Gastrocnemius medialis (tissue), 4 donors: ENCODE results near the gene MS4A2. TPM values are rescaled to one million over a fixed set of nuclear protein-coding genes. Genes with fewer than 3 reads are reported as not detected.
"Not testable (repeated sequence)": the region's sequence is repeated elsewhere in the genome, so short reads cannot be mapped to it uniquely, and the experiment has no call there.

Experiments
- ATAC-seq, 2 donors: fragments of 150-250 bp; one replicate each; pipeline ENCODE4 v1.9.1; 2016
- DNase-seq, 2 donors: peaks; one replicate each; pipeline ENCODE4 v3.0.0-alpha.2; 2019
- H3K27ac ChIP-seq, 4 donors: fragments of 200-600 bp; sonication (generic); 1 replicate in 1 of 4; 2 replicates in 3 of 4; pipeline ENCODE4 v1.5.1; 2016 to 2018; ENCODE audit warnings: mild to moderate bottlenecking in 2 of 4, moderate library complexity in 1 of 4
- H3K27me3 ChIP-seq, 3 donors: fragments of 200-600 bp; sonication (generic) in 2 of 3; 1 replicate in 1 of 3; 2 replicates in 2 of 3; pipeline versions ENCODE4 v1.5.1 to v1.6.0; 2016 to 2019; ENCODE audit warnings: mild to moderate bottlenecking in 1 of 3, moderate library complexity in 1 of 3
- H3K36me3 ChIP-seq, 2 donors: fragments of 200-600 bp; sonication (generic) in 1 of 2; one replicate each; pipeline ENCODE4 v1.5.1; 2017 to 2018
- H3K4me1 ChIP-seq, 2 donors: fragments of 200-600 bp; sonication (generic) in 1 of 2; one replicate each; pipeline ENCODE4 v1.5.1; 2016 to 2017; ENCODE audit warnings: mild to moderate bottlenecking in 2 of 2
- H3K4me3 ChIP-seq, 4 donors: fragments of 200-600 bp; sonication (generic) in 3 of 4; 1 replicate in 1 of 4; 2 replicates in 3 of 4; pipeline ENCODE4 v1.5.1; 2016 to 2019; ENCODE audit warnings: mild to moderate bottlenecking in 2 of 4
- H3K9me3 ChIP-seq, 3 donors: fragments of 200-600 bp; sonication (generic) in 2 of 3; 1 replicate in 1 of 3; 2 replicates in 2 of 3; pipeline ENCODE4 v1.5.1; 2016 to 2019
- CTCF ChIP-seq, 5 experiments: fragments of 450-650 bp in 3 of 5; fragments of 200-600 bp in 2 of 5; sonication (generic) in 2 of 5; IDR thresholded peaks in 4 of 5; conservative IDR thresholded peaks in 1 of 5; 1 replicate in 4 of 5; 2 replicates in 1 of 5; pipeline ENCODE4 v1.5.1; 2016 to 2019; ENCODE audit warnings: antibody characterized with exemption in 5 of 5, mild to moderate bottlenecking in 3 of 5, moderate library complexity in 3 of 5
- POLR2A ChIP-seq, 2 donors: fragments of 450-650 bp; IDR thresholded peaks; one replicate each; pipeline ENCODE4 v1.6.1; 2017; ENCODE audit warnings: antibody characterized with exemption in 2 of 2, mild to moderate bottlenecking in 2 of 2, moderate library complexity in 2 of 2
- in situ Hi-C, 4 donors: fragments of 200-750 bp; cut with MboI; loops; one replicate each; pipeline versions ENCODE4 v1.15.0 to v1.8.0; 2017; ENCODE audit warnings: low sequenced_read_pairs in 4 of 4
- intact Hi-C: fragments of 100-400 bp; cut with DNase I; formaldehyde crosslinking; loops from one replicate; pipeline ENCODE4 v1.15.1; 2023; ENCODE audit warnings: low total_unique reads
- total RNA-seq, 4 donors: library from RNA; depleted of rRNA; stranded (reverse); fragments of >200 nt; gene quantifications; one replicate each; pipeline versions ENCODE4 v1.1.0 to v1.2.3, GENCODE V29; 2016

MS4A2 gene
- total RNA-seq = under 1 TPM in 1 of 4 donors, not detected in 3; 0.39 TPM

DNA sequence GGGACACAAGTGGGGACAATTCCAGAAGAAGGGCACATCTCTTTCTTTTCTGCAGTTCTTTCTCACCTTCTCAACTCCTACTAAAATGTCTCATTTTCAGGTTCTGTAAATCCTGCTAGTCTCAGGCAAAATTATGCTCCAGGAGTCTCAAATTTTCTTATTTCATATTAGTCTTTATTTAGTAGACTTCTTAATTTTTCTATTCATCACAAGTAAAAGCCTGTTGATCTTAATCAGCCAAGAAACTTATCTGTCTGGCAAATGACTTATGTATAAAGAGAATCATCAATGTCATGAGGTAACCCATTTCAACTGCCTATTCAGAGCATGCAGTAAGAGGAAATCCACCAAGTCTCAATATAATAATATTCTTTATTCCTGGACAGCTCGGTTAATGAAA lies at the start of gene MS4A2:
Gene MS4A2, plus strand, starts transcription at position 301 of the 400 bp plus-strand sequence. CDS start 102 bp downstream, outside the sequence.
- no peak for ATAC-seq
- intact Hi-C loops (no loop called here), in situ Hi-C loops (loop anchor here in 1 of 4 donors (25.0 kb wide), 1 partner anchor 99 kb away; the partner anchor contains the start of gene MS4A6A)
- no peaks in the 10 kb centered on the region for H3K36me3 ChIP-seq
- no peak within 1 kb of the TSS for H3K27ac ChIP-seq
- H3K27me3 ChIP-seq = no peaks in the 10 kb centered on the region
- no peak for DNase-seq
- H3K4me1 ChIP-seq = no peaks in the 10 kb centered on the region
- H3K4me3 ChIP-seq = no peak within 1 kb of the TSS
- no peak for TF ChIP-seq POLR2A (IDR thresholded peaks at IDR 0.05)
- H3K9me3 ChIP-seq = no peaks in the 10 kb centered on the region

- intact Hi-C loops = no loop called here
- no peak for DNase-seq
- Histone ChIP-seq H3K27ac (no peak within 1 kb of the TSS), H3K4me1 (no peaks in the 10 kb centered on the region), H3K9me3 (no peaks in the 10 kb centered on the region), H3K27me3 (no peaks in the 10 kb centered on the region), H3K36me3 (no peaks in the 10 kb centered on the region), H3K4me3 (no peak within 1 kb of the TSS)
- no peak for ATAC-seq
- TF ChIP-seq POLR2A (IDR thresholded peaks at IDR 0.05) (no peak), CTCF (IDR thresholded peaks at IDR 0.05 in 4 of 5, conservative IDR thresholded peaks at IDR 0.05 in 1 of 5) (no peak)
- in situ Hi-C loops = no loop called here
Measured at GRCh38 chr11:60040109-60040508, 48.4 kb upstream of the MS4A2 start, which contains the start of gene OOSP2. OOSP2 (plus strand) TSS chr11:60040409; CDS start chr11:60040460, 51 bp downstream.

- H3K36me3 ChIP-seq, H3K27ac ChIP-seq, H3K4me3 ChIP-seq, H3K9me3 ChIP-seq, H3K4me1 ChIP-seq, in situ Hi-C loops, H3K27me3 ChIP-seq, DNase-seq, intact Hi-C loops, ATAC-seq: not testable (repeated sequence)
Measured at GRCh38 chr11:60050422-60050821, 38.0 kb upstream of the MS4A2 start.

DNA sequence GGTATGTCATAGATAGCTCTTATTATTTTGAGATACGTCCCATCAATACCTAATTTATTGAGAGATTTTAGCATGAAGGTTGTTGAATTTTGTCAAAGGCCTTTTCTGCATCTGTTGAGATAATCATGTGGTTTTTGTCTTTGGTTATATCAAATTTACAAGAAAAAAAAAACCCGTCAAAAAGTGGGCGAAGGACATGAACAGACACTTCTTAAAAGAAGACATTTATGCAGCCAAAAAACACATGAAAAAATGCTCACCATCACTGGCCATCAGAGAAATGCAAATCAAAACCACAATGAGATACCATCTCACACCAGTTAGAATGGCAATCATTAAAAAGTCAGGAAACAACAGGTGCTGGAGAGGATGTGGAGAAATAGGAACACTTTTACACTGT lies 37.6 kb upstream of the MS4A2 start:
- H3K27me3 ChIP-seq, DNase-seq, H3K27ac ChIP-seq, H3K4me3 ChIP-seq, H3K4me1 ChIP-seq, in situ Hi-C loops, H3K9me3 ChIP-seq, intact Hi-C loops, H3K36me3 ChIP-seq, ATAC-seq: not testable (repeated sequence)

DNA sequence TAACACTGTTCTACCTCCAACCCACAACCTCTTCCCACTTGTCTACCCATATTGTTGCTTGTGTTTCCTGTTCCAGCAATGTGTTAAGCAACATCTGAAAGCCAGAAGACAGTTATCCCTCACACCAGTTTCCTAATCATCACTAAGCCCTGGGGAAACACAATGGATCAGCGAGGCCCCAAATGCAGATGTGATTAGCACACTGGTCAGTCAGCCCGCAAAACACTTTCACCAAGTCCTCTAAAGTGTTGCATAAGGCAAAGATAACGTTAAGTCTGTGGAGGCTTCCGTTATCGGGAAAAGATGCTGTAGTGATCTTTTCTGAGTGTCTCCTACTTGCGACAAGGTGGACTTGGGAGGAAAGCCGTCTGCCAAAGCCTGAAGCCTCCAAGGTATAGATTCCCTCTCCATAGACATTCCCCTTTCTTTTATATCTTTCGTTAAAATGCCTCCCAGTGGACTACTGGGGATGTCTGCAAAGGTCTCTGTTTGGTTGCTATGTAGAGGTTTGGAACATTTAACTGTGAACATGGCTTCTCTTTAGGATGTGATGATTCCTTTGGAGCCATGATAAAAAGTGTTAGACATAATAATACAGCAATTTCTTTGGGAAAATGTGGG lies 32.0 kb upstream of the MS4A2 start, which contains the start of gene MS4A3:
Gene MS4A3, plus strand, starts transcription at position 317 of the 621 bp plus-strand sequence. CDS start 4,496 bp downstream, outside the sequence.
- no peak for TF ChIP-seq CTCF (IDR thresholded peaks at IDR 0.05 in 4 of 5, conservative IDR thresholded peaks at IDR 0.05 in 1 of 5)
- TF ChIP-seq POLR2A (IDR thresholded peaks at IDR 0.05) = no peak

GRCh38 chr11:60059052-60059451 lies 29.4 kb upstream of the MS4A2 start:
- no peak for DNase-seq
- in situ Hi-C loops (no loop called here), intact Hi-C loops (no loop called here)
- Histone ChIP-seq H3K9me3 (no peaks in the 10 kb centered on the region), H3K4me1 (no peaks in the 10 kb centered on the region), H3K27ac (no peak overlapping the region), H3K27me3 (no peaks in the 10 kb centered on the region), H3K4me3 (no peak overlapping the region), H3K36me3 (no peaks in the 10 kb centered on the region)
- TF ChIP-seq CTCF (IDR thresholded peaks at IDR 0.05 in 4 of 5, conservative IDR thresholded peaks at IDR 0.05 in 1 of 5) (no peak), POLR2A (IDR thresholded peaks at IDR 0.05) (no peak)
- no peak for ATAC-seq

More for the DNA sequence above, 32.0 kb upstream of the MS4A2 start, which contains the start of gene MS4A3:
- Histone ChIP-seq H3K4me1 (no peaks in the 10 kb centered on the region), H3K36me3 (no peaks in the 10 kb centered on the region), H3K9me3 (no peaks in the 10 kb centered on the region), H3K27me3 (no peaks in the 10 kb centered on the region), H3K27ac (no peak within 1 kb of the TSS), H3K4me3 (no peak within 1 kb of the TSS)
- ATAC-seq = no peak
- DNase-seq = no peak
- in situ Hi-C loops (no loop called here), intact Hi-C loops (no loop called here)
